ENCODE data around the gene TLX2. TPM values are rescaled to one million over a fixed set of nuclear protein-coding genes. Genes with fewer than 3 reads are reported as not detected.

Gene TLX2
- not detected in 2 replicates for total RNA-seq (ENCODE audit: low replicate concordance)

GRCh38 chr2:74514368-74515270 lies at the start of gene TLX2:
TLX2 (plus strand) TSS chr2:74514450; CDS start chr2:74514807, 357 bp downstream.

GRCh38 chr2:74472086-74472944 lies 41.9 kb upstream of the TLX2 start, which contains the start of gene MRPL53:
MRPL53 (minus strand) TSS chr2:74472680; CDS start chr2:74472660, 20 bp downstream.

GRCh38 chr2:74482801-74483674 lies 31.2 kb upstream of the TLX2 start, which contains the start of the genes CCDC142 and TTC31:
CCDC142 (minus strand) TSS chr2:74482998; CDS start chr2:74482837, 161 bp downstream.
TTC31 (plus strand) TSS chr2:74483081; CDS start chr2:74483096, 15 bp downstream.

GRCh38 chr2:74499267-74499939 lies 14.8 kb upstream of the TLX2 start, which contains the start of gene LBX2:
LBX2 (minus strand) TSS chr2:74499603; CDS start chr2:74499537, 66 bp downstream.

GRCh38 chr2:74507145-74507925 lies 6.9 kb upstream of the TLX2 start, which contains the start of gene PCGF1:
PCGF1 (minus strand) TSS chr2:74507695; CDS start chr2:74507668, 27 bp downstream.

GRCh38 chr2:74525717-74526648 lies 11.7 kb downstream of the TLX2 start, which contains the start of gene DQX1:
DQX1 (minus strand) TSS chr2:74526231; CDS start chr2:74525729, 502 bp downstream.

GRCh38 chr2:74529357-74530238 lies 15.3 kb downstream of the TLX2 start, which contains the start of the genes AUP1 and HTRA2:
AUP1 (minus strand) TSS chr2:74529706; CDS start chr2:74529629, 77 bp downstream.
HTRA2 (plus strand) TSS chr2:74529933; CDS start chr2:74530007, 74 bp downstream.

GRCh38 chr2:74553892-74554819 lies 39.9 kb downstream of the TLX2 start, which contains the start of the genes DOK1 and LOXL3:
DOK1 (plus strand) TSS chr2:74554720; CDS start chr2:74554755, 35 bp downstream.
LOXL3 (minus strand) TSS chr2:74553942; CDS start chr2:74552634, 1,308 bp downstream.

Other genes starting within 250 kb of the TLX2 start
- 0.08 TPM in 1 of 2 replicates, not detected in the other for gene SLC4A5, start 171.0 kb upstream of the TLX2 start, total RNA-seq (ENCODE audit: low replicate concordance)
- 180 and 332 TPM in 2 replicates for gene DCTN1, start 134.1 kb upstream of the TLX2 start, total RNA-seq (ENCODE audit: low replicate concordance)
- 0.59 and 0.98 TPM in 2 replicates for gene C2orf81, start 92.8 kb upstream of the TLX2 start, total RNA-seq (ENCODE audit: low replicate concordance)
- gene WDR54, start 92.7 kb upstream of the TLX2 start, total RNA-seq (ENCODE audit: low replicate concordance), result 31.8 and 40.5 TPM in 2 replicates
- gene RTKN, start 72.5 kb upstream of the TLX2 start, total RNA-seq (ENCODE audit: low replicate concordance), result 11.0 and 16.5 TPM in 2 replicates
- 9.2 and 41.0 TPM in 2 replicates for gene INO80B, start 59.4 kb upstream of the TLX2 start, total RNA-seq (ENCODE audit: low replicate concordance)
- gene WBP1, start 56.0 kb upstream of the TLX2 start, total RNA-seq (ENCODE audit: low replicate concordance), result 68.7 and 75.7 TPM in 2 replicates
- 42.6 and 54.5 TPM in 2 replicates for gene MOGS, start 49.1 kb upstream of the TLX2 start, total RNA-seq (ENCODE audit: low replicate concordance)
- gene MRPL53, start 41.8 kb upstream of the TLX2 start, total RNA-seq (ENCODE audit: low replicate concordance), result 54.0 and 95.4 TPM in 2 replicates
- gene CCDC142, start 31.5 kb upstream of the TLX2 start, total RNA-seq (ENCODE audit: low replicate concordance), result 14.8 and 20.5 TPM in 2 replicates
- gene TTC31, start 31.4 kb upstream of the TLX2 start, total RNA-seq (ENCODE audit: low replicate concordance), result 7.8 and 8.2 TPM in 2 replicates
- gene LBX2, start 14.8 kb upstream of the TLX2 start, total RNA-seq (ENCODE audit: low replicate concordance), result 0.30 and 0.94 TPM in 2 replicates
- gene PCGF1, start 6.8 kb upstream of the TLX2 start, total RNA-seq (ENCODE audit: low replicate concordance), result 21.1 and 36.6 TPM in 2 replicates
- not detected in 2 replicates for gene DQX1, start 11.8 kb downstream of the TLX2 start, total RNA-seq (ENCODE audit: low replicate concordance)
- gene AUP1, start 15.3 kb downstream of the TLX2 start, total RNA-seq (ENCODE audit: low replicate concordance), result 78.0 and 99.1 TPM in 2 replicates
- gene HTRA2, start 15.5 kb downstream of the TLX2 start, total RNA-seq (ENCODE audit: low replicate concordance), result 41.3 and 60.8 TPM in 2 replicates
- gene LOXL3, start 39.5 kb downstream of the TLX2 start, total RNA-seq (ENCODE audit: low replicate concordance), result 25.5 and 62.8 TPM in 2 replicates
- 21.3 and 32.8 TPM in 2 replicates for gene DOK1, start 40.3 kb downstream of the TLX2 start, total RNA-seq (ENCODE audit: low replicate concordance)
- 0.08 TPM in 1 of 2 replicates, not detected in the other for gene M1AP, start 133.9 kb downstream of the TLX2 start, total RNA-seq (ENCODE audit: low replicate concordance)
- gene SEMA4F, start 139.8 kb downstream of the TLX2 start, total RNA-seq (ENCODE audit: low replicate concordance), result 5.5 and 5.6 TPM in 2 replicates